A549 (cell line): ENCODE data around the gene SLC34A2. TPM values are rescaled to one million over a fixed set of nuclear protein-coding genes. Genes with fewer than 3 reads are reported as not detected.

Source experiments
- ATAC-seq, 2 experiments: fragments of 200-7000 bp in 1 of 2; fragments of >200 bp in 1 of 2; cut with Nextera tagmentation in 1 of 2; cut with Tn5 transposase in 1 of 2; 3 replicates each; pipeline versions ENCODE4 v1.8.0 to v1.9.1; 2018 to 2020; ENCODE audit warnings: mild to moderate bottlenecking in 1 of 2, moderate library complexity in 1 of 2
- CTCF ChIA-PET: fragments of 300-600 bp; sonication (Branson Sonifier 250); formaldehyde crosslinking; extraction: SDS; loops from one replicate; lab custom pipeline; 2021; ENCODE audit warnings: antibody characterized with exemption, inconsistent platforms; lab: Yijun Ruan, JAX
- POLR2A ChIA-PET: fragments of 350-600 bp; formaldehyde crosslinking; extraction: SDS; loops from one replicate; lab custom pipeline; 2021; ENCODE audit warnings: antibody characterized with exemption, inconsistent platforms; lab: Yijun Ruan, JAX
- DNase-seq, 2 experiments: peaks; one replicate each; pipeline versions ENCODE4 v3.0.0 to v3.0.0-alpha.2; 2011 to 2016; ENCODE audit warnings: low read depth in 1 of 2, low spot score in 1 of 2
- FAIRE-seq: peaks from 2 replicates; lab custom pipeline; 2011; peaks lifted over from hg19 to GRCh38; lab: Jason Lieb, UNC
- H3K27ac ChIP-seq, 2 experiments: fragments of >200 bp; sonication (Bioruptor Twin); formaldehyde crosslinking; 3 replicates each; pipeline ENCODE4 v1.5.1; 2016 to 2017
- H3K4me1 ChIP-seq: fragments of >200 bp; sonication (Bioruptor Twin); formaldehyde crosslinking; 3 replicates; pipeline ENCODE4 v1.6.1; 2016
- H3K4me2 ChIP-seq: fragments of >200 bp; sonication (Bioruptor Twin); formaldehyde crosslinking; 3 replicates; pipeline ENCODE4 v1.6.1; 2016
- H3K4me3 ChIP-seq: fragments of >200 bp; sonication (Bioruptor Twin); formaldehyde crosslinking; 3 replicates; pipeline ENCODE4 v1.5.1; 2016
- H3K9me3 ChIP-seq: fragments of >200 bp; sonication (Bioruptor Twin); formaldehyde crosslinking; 3 replicates; pipeline ENCODE4 v1.6.1; 2016
- ATOH8 ChIP-seq: fragments of 250-450 bp; sonication (Bioruptor Pico); IDR thresholded peaks from 2 replicates; pipeline ENCODE4 v1.5.0; 2020; ENCODE audit warnings: low read depth, mild to moderate bottlenecking, moderate library complexity
- CBX2 ChIP-seq: fragments of 200-600 bp; sonication (generic); IDR thresholded peaks from 2 replicates; pipeline ENCODE4 v1.6.1; 2016; ENCODE audit warnings: low read depth, mild to moderate bottlenecking, borderline replicate concordance
- CBX8 ChIP-seq: fragments of 200-600 bp; sonication (generic); IDR thresholded peaks from 2 replicates; pipeline ENCODE4 v1.6.1; 2016
- CTCF ChIP-seq: fragments of >200 bp; sonication (Bioruptor Twin); formaldehyde crosslinking; IDR thresholded peaks from 3 replicates; pipeline ENCODE4 v1.5.1; 2016
- E2F6 ChIP-seq: IDR thresholded peaks from 2 replicates; pipeline ENCODE4 v1.6.1; 2012; ENCODE audit warnings: low read depth, borderline replicate concordance
- EHMT2 ChIP-seq: fragments of 200-600 bp; sonication (generic); IDR thresholded peaks from 2 replicates; pipeline ENCODE4 v1.6.1; 2016; ENCODE audit warnings: antibody characterized with exemption, low read depth, mild to moderate bottlenecking, moderate library complexity
- ESRRA ChIP-seq: fragments of 150-350 bp; IDR thresholded peaks from 2 replicates; pipeline ENCODE4 v1.6.1; 2014; ENCODE audit warnings: mild to moderate bottlenecking, low read length, borderline replicate concordance
- FOSB ChIP-seq: fragments of 250-450 bp; sonication (Bioruptor Pico); IDR thresholded peaks from 2 replicates; pipeline ENCODE4 v1.5.0; 2020; ENCODE audit warnings: mild to moderate bottlenecking, moderate library complexity
- FOXS1 ChIP-seq: fragments of 250-450 bp; sonication (Bioruptor Pico); IDR thresholded peaks from 2 replicates; pipeline ENCODE4 v1.5.0; 2020; ENCODE audit warnings: mild to moderate bottlenecking, moderate library complexity
- GATA3 ChIP-seq: IDR thresholded peaks from 2 replicates; pipeline ENCODE4 v1.6.1; 2012; ENCODE audit warnings: borderline replicate concordance
- HDAC2 ChIP-seq: fragments of 200-600 bp; sonication (generic); IDR thresholded peaks from 2 replicates; pipeline ENCODE4 v1.6.1; 2016
- HES2 ChIP-seq: fragments of >200 bp; sonication (Bioruptor Twin); formaldehyde crosslinking; IDR thresholded peaks from 2 replicates; pipeline ENCODE4 v1.6.1; 2016
- HMGXB4 ChIP-seq: fragments of 250-450 bp; sonication (Bioruptor Pico); IDR thresholded peaks from 2 replicates; pipeline ENCODE4 v1.5.0; 2021; ENCODE audit warnings: mild to moderate bottlenecking, moderate library complexity, borderline replicate concordance
- HOXA7 ChIP-seq: fragments of 250-450 bp; sonication (Bioruptor Pico); IDR thresholded peaks from 2 replicates; pipeline ENCODE4 v1.5.0; 2020; ENCODE audit warnings: mild to moderate bottlenecking, moderate library complexity
- HOXB5 ChIP-seq: fragments of 250-450 bp; sonication (Bioruptor Pico); IDR thresholded peaks from 2 replicates; pipeline ENCODE4 v1.5.0; 2020; ENCODE audit warnings: mild to moderate bottlenecking, moderate library complexity
- MAFK ChIP-seq: fragments of 450-650 bp; IDR thresholded peaks from 2 replicates; pipeline ENCODE4 v1.6.1; 2014; ENCODE audit not compliant: partially characterized antibody
- MAZ ChIP-seq: fragments of 150-350 bp; IDR thresholded peaks from 2 replicates; pipeline ENCODE4 v1.6.1; 2014; ENCODE audit warnings: antibody characterized with exemption, low read depth, low read length, borderline replicate concordance
- MYC ChIP-seq: IDR thresholded peaks from 2 replicates; pipeline ENCODE4 v1.6.1; 2012; ENCODE audit warnings: mild to moderate bottlenecking, inconsistent platforms, low read length, improper control_type of control experiment, borderline replicate concordance
- PBX3 ChIP-seq: IDR thresholded peaks from 2 replicates; pipeline ENCODE4 v1.6.1; 2012
- RARB ChIP-seq: fragments of 250-450 bp; sonication (Bioruptor Pico); IDR thresholded peaks from 2 replicates; pipeline ENCODE4 v1.8.0; 2021; ENCODE audit warnings: mild to moderate bottlenecking, moderate library complexity
- SMC3 ChIP-seq: fragments of >200 bp; sonication (Bioruptor Twin); formaldehyde crosslinking; IDR thresholded peaks from 3 replicates; pipeline ENCODE4 v1.6.1; 2018; ENCODE audit warnings: inconsistent platforms
- TFCP2L1 ChIP-seq: fragments of 250-450 bp; sonication (Bioruptor Pico); IDR thresholded peaks from 2 replicates; pipeline ENCODE4 v1.5.0; 2021; ENCODE audit warnings: mild to moderate bottlenecking
- TP53 ChIP-seq: fragments of 250-450 bp; sonication (Bioruptor Pico); IDR thresholded peaks from 2 replicates; pipeline ENCODE4 v1.5.0; 2021; ENCODE audit warnings: mild to moderate bottlenecking, moderate library complexity
- USF2 ChIP-seq: fragments of 450-650 bp; IDR thresholded peaks from 2 replicates; pipeline ENCODE4 v1.6.1; 2014; ENCODE audit warnings: antibody characterized with exemption
- ZNF302 ChIP-seq: fragments of 250-450 bp; sonication (Bioruptor Pico); IDR thresholded peaks from 2 replicates; pipeline ENCODE4 v1.9.0; 2021; ENCODE audit warnings: inconsistent platforms, mild to moderate bottlenecking, moderate library complexity
- WGBS: methylation state at CpG from one replicate; pipeline ENCODE4 v1.1.6; 2017; ENCODE audit errors: missing lambda C conversion rate; 5-methylcytosine and 5-hydroxymethylcytosine counted together
- polyA plus RNA-seq, 4 experiments: library from polyadenylated mRNA; depleted of rRNA in 3 of 4; stranded (reverse); fragments of >200 nt; fragmentation: RNase III in 1 of 4; extraction: RNeasy Plus Mini Kit Qiagen cat#74134 plus additional on column Dnase treatment in 1 of 4; gene quantifications; 2 replicates in 3 of 4; 3 replicates in 1 of 4; pipeline ENCODE4 v1.2.3, GENCODE V29; 2011 to 2017

The SLC34A2 gene
- polyA plus RNA-seq, 2 of the 4 experiments (the other 2 are of a cell fraction): 0.03 to 0.08 TPM

- 28% methylated on average over 2 of the region's 2 CpGs for WGBS
- ChIA-PET POLR2A (no interaction called here), CTCF (interaction anchor here (1.0 to 1.1 kb wide), 2 partner anchors 9 to 64 kb away, joined by 3 to 4 read pairs; no protein-coding TSS in a partner anchor)
- no peak for FAIRE-seq
- DNase-seq: no peak
- Histone ChIP-seq H3K27ac (no peak overlapping the region), H3K4me2 (no peak overlapping the region), H3K4me1 (no peaks in the 10 kb centered on the region), H3K4me3 (no peak overlapping the region), H3K9me3 (no peaks in the 10 kb centered on the region)
- no peak for ATAC-seq
- TF ChIP-seq CBX8: no peak
Measured at GRCh38 chr4:25704516-25704915, 48.9 kb downstream of the SLC34A2 start.

GRCh38 chr4:25710637-25711036 is 55.0 kb downstream of the SLC34A2 start:
- H3K4me1 ChIP-seq: no peaks in the 10 kb centered on the region
- H3K9me3 ChIP-seq: no peaks in the 10 kb centered on the region
- no peak overlapping the region for H3K4me2 ChIP-seq
- CTCF ChIA-PET: no interaction called here
- no peak for FAIRE-seq
- H3K27ac ChIP-seq: no peak overlapping the region
- H3K4me3 ChIP-seq: no peak overlapping the region
- POLR2A ChIA-PET: no interaction called here
- WGBS: 74% methylated on average over 3 of the region's 3 CpGs
- no peak for ATAC-seq
- DNase-seq: no peak
- TF ChIP-seq HOXA7 (no peak), TP53 (CRISPR knock-in tag) (no peak), SMC3 (no peak), RARB (CRISPR knock-in tag) (no peak)

GRCh38 chr4:25712611-25713010 is 57.0 kb downstream of the SLC34A2 start:
- TF ChIP-seq CTCF (no peak), GATA3 (no peak), MAFK (no peak), ZNF302 (CRISPR knock-in tag) (no peak)
- FAIRE-seq (no peak), DNase-seq (no peak), ATAC-seq (no peak)
- no peak overlapping the region for H3K27ac ChIP-seq
- no peak overlapping the region for H3K4me2 ChIP-seq
- CTCF ChIA-PET: no interaction called here
- no peaks in the 10 kb centered on the region for H3K4me1 ChIP-seq
- no peaks in the 10 kb centered on the region for H3K9me3 ChIP-seq
- H3K4me3 ChIP-seq: no peak overlapping the region
- 93% methylated on average over 2 of the region's 2 CpGs for WGBS
- POLR2A ChIA-PET: no interaction called here

GRCh38 chr4:25713812-25714211 is 58.2 kb downstream of the SLC34A2 start:
- Histone ChIP-seq H3K4me2 (no peak overlapping the region), H3K4me3 (no peak overlapping the region), H3K9me3 (no peaks in the 10 kb centered on the region), H3K4me1 (no peaks in the 10 kb centered on the region), H3K27ac (no peak overlapping the region)
- WGBS: 92% methylated on average over 4 of the region's 4 CpGs
- ChIA-PET CTCF (no interaction called here), POLR2A (no interaction called here)
- ATAC-seq: no peak
- no peak for DNase-seq
- TF ChIP-seq FOSB (CRISPR knock-in tag): no peak
- no peak for TF ChIP-seq MAZ
- TF ChIP-seq FOXS1 (CRISPR knock-in tag): no peak
- TF ChIP-seq MAFK: no peak
- TF ChIP-seq HMGXB4 (CRISPR knock-in tag): no peak
- no peak for TF ChIP-seq ATOH8 (CRISPR knock-in tag)
- TF ChIP-seq USF2: no peak
- TF ChIP-seq PBX3: no peak
- no peak for TF ChIP-seq E2F6
- TF ChIP-seq EHMT2: no peak
- TF ChIP-seq TFCP2L1 (CRISPR knock-in tag): no peak
- no peak for TF ChIP-seq CBX8
- no peak for TF ChIP-seq MYC
- TF ChIP-seq CBX2: no peak
- TF ChIP-seq HOXB5 (CRISPR knock-in tag): no peak
- no peak for TF ChIP-seq HDAC2
- no peak for TF ChIP-seq HES2
- TF ChIP-seq ESRRA: no peak
- FAIRE-seq: no peak
